DMS 273 treated with DMSO at 0.1 percent for 48 hours (cell line): Measurements from ENCODE around the gene GAL3ST1.
"Not testable (repeated sequence)": the region's sequence is repeated elsewhere in the genome, so short reads cannot be mapped to it uniquely, and the experiment has no call there.

Experiments
- DNase-seq: peaks from one replicate; lab custom pipeline; 2025; lab: John Stamatoyannopoulos, UW

GAL3ST1 gene, protein sequence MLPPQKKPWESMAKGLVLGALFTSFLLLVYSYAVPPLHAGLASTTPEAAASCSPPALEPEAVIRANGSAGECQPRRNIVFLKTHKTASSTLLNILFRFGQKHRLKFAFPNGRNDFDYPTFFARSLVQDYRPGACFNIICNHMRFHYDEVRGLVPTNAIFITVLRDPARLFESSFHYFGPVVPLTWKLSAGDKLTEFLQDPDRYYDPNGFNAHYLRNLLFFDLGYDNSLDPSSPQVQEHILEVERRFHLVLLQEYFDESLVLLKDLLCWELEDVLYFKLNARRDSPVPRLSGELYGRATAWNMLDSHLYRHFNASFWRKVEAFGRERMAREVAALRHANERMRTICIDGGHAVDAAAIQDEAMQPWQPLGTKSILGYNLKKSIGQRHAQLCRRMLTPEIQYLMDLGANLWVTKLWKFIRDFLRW

GRCh38 chr22:30574095-30574981, at the start of gene GAL3ST1:
Gene GAL3ST1 (minus strand): TSS chr22:30574665. CDS start chr22:30557392, 17,273 bp downstream.
- DNase-seq: no peak

DNA sequence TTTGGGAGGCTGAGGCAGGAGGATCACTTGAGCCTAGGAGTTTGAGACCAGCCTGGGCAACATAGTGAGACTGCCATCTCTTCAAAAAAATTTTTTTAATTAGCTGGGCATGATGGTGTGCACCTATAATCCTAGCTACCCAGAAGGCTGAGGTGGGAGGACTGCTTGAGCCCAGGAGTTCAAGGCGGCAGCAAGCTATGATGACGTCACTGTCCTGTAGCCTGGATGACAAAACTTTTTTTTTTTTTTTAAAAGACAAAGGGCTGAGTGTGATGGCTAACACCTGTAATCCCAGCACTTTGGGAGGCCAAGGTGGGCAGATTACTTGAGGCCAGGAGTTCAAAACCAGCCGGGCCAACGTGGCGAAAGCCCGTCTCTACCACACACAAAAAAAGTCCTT, 45.4 kb upstream of the GAL3ST1 start:
- DNase-seq: not testable (repeated sequence)

- no peak for DNase-seq
Observed at GRCh38 chr22:30617819-30618218, 43.4 kb upstream of the GAL3ST1 start.

DNA sequence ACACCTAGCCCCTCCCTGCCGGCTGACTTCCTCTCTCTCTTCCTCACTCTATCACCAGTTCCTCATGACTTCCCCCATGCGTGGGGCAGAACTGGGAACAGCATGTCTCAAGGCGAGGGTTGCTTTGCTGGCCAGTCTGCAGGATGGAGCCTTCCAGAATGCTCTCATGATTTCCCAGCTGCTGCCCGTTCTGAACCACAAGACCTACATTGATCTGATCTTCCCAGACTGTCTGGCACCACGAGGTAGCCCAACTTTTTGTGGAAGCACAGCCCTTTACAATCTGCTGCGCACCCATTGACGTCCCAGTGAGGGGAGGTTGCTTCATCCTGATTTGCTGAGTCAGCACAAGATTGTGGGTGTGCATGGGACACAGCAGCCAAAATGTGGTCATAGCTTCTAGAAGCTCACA, 41.1 kb upstream of the GAL3ST1 start:
- DNase-seq: no peak

- no peak for DNase-seq
Observed at GRCh38 chr22:30614879-30615278, 40.4 kb upstream of the GAL3ST1 start.

DNA sequence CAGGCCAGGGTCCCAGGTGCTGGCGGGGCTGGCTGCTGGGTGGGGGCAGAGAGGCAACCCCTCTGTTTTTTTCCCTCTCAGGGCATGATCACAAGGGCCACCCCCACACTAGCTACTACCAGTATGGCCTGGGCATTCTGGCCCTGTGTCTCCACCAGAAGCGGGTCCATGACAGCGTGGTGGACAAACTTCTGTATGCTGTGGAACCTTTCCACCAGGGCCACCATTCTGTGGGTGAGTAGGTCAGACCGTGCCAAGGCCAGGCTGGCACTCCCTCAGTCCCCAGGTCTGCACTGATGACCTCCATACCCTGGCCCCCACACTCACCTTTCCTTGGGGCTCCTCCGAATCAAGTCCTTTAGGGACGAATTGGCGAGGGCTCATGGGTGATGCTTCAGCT, 39.8 kb upstream of the GAL3ST1 start:
- DNase-seq: no peak

DNA sequence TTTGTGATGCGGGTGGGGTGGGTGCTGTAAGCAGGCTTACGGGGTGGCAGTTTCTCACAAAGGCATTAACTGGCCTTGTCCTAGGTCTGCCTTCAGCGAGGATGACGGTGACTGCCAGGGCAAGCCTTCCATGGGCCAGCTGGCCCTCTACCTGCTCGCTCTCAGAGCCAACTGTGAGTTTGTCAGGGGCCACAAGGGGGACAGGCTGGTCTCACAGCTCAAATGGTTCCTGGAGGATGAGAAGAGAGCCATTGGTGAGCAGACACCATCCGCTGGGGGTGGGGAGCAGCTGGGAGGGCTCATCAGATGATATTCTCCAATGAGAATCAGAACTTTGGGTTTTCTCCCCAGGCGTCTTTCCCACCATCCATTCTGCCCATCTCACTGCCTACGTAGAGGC, 38.3 kb upstream of the GAL3ST1 start:
- no peak for DNase-seq

GRCh38 chr22:30611197-30611596, 36.7 kb upstream of the GAL3ST1 start:
- no peak for DNase-seq

- no peak for DNase-seq
Observed at GRCh38 chr22:30610299-30610698, 35.8 kb upstream of the GAL3ST1 start.

DNA sequence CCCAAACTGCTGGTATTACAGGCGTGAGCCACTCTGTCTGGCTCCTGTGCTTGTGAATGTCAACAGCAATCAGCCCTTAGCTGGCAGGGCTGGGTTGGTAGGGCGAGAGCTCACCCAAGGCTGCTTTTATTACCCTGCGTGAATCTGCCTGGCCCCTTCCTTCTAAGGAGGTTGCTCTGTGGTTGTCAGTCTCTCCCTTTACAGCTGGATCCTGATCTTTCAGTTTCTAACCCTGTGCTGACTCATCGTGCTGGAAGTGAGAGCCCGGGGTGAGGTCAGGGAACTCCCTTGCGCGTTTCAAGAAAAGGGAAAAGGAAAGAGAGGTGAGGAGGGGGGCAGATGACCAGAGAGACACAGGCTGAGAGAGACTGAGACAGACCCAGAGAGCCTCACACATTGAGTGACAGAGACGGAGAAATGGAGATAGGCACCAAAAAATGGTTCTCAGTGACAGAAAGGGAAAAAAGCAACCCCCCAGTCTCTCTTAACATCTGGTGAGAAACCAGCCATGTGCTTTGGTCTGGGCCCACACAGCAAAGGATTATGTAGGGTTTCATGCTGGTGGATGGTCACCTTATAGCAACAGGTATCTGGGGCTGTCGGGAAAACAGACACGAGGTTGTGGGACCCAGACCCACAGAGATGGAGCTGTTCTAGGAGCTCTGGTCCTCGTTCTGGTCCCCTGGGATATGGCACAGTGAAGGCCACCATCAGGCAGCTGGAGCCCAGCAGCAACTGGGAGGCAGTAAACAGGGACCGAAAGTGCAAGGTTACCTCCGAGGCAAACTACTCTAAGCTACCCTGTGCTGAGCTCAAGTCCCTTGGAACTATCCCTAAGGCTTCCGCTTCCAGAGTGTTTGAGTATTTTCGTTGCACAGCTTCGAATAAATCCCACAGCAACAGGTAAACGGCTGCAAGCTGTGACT, 35.1 kb upstream of the GAL3ST1 start:
- DNase-seq: no peak

DNA sequence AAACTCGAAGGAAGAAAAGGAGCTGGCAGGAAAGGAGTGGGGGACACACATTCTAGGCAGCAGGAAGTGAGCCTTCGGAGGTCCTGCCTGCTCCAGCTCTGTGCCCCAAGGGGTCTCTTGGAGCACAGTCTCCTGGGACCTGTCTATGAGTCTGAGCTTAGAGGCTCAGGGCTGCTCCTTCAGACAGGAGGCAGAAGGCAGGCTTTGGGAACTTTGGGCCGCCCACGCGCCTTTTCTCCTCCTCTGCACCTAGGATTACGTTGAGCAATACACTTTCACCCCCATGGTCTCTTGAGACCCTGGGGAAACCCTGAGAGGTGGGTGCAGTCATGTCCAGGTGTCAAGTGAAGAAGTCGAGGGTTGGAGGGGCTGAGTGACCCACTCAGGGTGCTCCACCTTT, 33.5 kb upstream of the GAL3ST1 start:
- DNase-seq: no peak

DNA sequence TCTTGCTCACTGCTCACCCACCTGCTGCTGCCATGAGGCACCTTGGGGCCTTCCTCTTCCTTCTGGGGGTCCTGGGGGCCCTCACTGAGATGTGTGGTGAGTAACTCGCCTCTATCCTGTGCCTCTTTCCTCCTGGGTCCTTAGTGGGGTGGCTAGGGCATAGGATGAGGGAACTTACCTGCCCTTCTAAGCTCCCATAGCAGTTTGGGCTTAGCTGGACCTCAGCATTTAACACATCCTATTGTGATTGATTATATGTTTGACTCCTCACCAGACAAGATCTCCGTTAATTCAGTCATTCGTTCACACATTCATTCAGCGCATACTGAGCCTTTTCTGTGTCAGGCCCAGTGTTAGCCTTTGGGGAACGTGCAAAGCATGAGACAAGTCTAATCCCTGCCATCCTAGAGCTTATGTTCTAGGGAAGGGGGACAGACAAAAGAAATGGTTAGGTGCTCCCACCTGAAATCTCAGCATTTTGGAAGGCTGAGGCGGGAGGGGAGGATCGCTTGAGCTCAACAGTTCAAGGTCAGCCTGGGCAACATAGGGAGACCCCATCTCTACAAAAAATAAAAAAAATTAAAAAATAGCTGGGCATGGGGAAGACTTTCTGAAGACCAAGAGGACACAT, 33.0 kb upstream of the GAL3ST1 start:
- no peak for DNase-seq

DNA sequence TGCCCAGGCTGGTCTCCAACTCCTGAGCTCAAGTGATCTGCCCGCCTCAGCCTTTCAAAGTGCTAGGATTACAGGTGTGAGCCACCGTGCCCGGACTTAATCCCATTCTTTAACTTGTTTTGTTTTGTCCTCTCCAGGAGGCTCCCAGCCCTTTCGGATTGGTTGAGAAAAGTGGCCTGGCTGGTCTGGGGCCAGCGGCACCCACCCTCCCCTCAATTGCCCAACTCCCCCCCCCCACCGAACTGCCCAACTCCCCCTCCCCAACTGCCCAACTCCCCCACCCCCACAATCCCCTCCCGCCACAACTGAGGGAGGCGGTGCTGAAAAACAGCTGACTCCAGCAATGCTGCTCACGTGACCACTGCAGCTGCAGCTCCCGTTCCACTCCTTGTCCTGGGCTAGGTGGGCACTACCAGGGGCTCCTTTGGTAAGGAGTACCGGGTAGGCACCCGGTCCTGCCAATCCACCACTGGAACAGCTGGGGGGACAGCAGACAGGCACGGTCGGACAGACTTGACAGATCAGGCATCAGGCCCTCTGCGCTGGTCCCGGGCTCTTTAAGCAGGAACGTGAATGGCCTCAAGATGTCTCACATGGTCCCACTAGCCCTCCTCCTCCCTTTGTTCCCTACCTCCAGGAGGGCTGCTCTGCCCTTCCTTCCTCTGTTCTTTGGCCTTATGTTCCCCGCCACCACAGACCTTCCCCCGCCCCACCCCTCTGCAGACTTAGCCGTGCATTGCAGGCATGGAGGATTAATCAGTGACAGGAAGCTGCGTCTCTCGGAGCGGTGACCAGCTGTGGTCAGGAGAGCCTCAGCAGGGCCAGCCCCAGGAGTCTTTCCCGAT, 32.2 kb upstream of the GAL3ST1 start, which contains the start of gene TCN2:
TSS of gene TCN2 (plus strand) at position 720 of the 845 bp plus-strand sequence. CDS start 158 bp downstream, outside the sequence.
- DNase-seq: no peak

- no peak for DNase-seq
Observed at GRCh38 chr22:30605449-30606110, 31.1 kb upstream of the GAL3ST1 start.

DNA sequence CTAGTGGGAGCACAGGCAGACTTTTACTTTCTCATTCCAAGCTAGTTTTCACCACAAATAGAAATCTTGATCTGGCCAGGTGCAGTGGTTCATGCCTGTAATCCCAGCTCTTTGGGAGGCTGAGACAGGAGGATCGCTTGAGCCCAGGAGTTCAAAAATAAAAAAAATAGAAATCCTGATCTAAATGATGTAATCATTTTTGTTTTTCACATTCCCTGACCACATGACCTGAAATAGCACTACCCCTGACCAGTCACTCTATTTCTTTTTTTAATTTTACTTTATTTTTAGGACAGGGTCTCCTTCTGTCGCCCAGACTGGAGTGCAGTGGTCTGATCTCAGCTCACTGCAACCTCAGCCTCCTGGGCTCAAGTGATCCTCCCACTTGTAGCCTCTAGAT, 30.3 kb upstream of the GAL3ST1 start:
- no peak for DNase-seq

DNA sequence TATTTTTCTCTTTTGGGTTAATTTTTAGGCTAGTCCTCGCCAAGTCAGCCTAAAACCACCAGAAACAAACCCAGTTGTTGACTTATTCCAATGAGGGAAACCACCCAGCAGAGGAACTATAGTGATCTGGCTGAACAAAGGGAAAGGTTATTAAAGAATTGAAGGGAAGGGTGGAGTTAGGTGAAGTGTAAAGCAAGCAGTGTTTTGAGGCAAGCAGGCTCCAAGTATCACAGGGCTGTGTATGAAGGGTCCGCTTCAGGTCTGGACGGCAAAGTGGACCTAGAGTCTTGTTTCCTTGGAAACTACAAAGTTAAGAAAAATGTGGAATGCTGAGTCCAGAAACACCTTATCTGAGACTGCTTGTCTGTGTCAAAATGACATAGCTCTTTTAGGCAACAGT, 29.3 kb upstream of the GAL3ST1 start:
- no peak for DNase-seq

DNA sequence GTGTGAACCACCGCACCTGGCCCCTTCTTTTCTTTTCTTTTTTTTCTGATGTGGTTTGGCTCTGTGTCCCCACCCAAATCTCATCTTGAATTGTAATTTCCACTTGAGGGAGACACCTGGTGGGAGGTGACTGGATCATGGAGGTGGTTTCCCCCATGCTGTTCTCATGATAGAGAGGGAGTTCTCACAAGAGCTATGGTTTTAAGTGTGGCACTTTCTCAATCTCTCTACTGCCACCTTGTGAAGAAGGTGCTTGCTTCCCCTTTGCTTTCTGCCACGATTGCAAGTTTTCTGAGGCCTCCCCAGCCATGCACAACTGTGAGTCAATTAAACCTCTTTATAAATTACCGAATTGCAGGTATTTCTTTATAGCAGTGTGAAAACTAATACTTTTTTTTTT, 27.6 kb upstream of the GAL3ST1 start:
- DNase-seq: no peak

DNA sequence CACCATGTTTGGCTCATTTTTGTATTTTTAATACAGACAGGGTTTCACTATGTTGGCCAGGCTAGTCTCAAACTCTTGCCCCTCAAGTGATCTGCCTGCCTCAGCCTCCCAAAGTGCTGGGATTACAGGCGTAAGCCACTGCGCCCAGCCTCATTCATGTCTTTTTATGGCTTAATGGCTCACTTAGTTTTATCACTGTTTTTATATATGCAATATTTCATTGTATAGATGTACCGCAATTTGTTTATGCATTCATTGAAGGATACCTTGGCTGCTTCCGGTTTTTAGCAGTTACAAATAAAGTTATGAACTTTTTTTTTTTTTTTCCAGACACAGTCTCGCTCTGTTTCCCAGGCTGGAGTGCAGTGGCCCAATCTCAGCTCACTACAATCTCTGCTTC, 27.0 kb upstream of the GAL3ST1 start:
- DNase-seq: no peak

DNA sequence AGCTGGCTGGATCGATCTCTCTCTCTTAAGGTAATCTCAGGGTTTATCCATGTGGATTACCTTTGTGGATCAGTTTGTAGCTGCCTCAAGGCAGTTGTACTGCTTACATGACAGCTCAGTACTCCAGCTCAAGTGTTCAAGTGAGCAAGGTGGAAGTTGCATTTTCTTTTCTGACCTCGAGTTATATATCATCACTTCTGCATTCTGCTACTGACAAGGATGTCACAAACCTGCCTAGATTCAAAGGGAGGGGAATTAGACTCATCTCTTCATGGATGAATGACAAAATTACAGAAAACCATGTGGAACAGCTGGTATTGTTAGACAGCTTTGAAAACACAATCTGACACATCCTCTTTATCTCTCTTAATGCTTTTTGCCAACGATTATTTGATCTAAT, 26.5 kb upstream of the GAL3ST1 start:
- no peak for DNase-seq

GRCh38 chr22:30598986-30599385, 24.5 kb upstream of the GAL3ST1 start:
- DNase-seq: no peak
